H1 (cell line): Measurements from ENCODE around the gene CTRL. TPM values are rescaled to one million over a fixed set of nuclear protein-coding genes. Genes with fewer than 3 reads are reported as not detected.

Experiments
- CTCF ChIA-PET: fragments of 300-600 bp; sonication (Branson Sonifier 250); formaldehyde crosslinking; loops from one replicate; lab custom pipeline; 2021; ENCODE audit not compliant: partially characterized antibody; lab: Charles Lee
- POLR2A ChIA-PET: fragments of 300-600 bp; sonication (Branson Sonifier 250); formaldehyde crosslinking; loops from one replicate; lab custom pipeline; 2021; ENCODE audit warnings: inconsistent platforms; ENCODE audit not compliant: partially characterized antibody; lab: Charles Lee
- DNase-seq, 2 experiments: peaks; one replicate each; pipeline versions ENCODE4 v3.0.0 to v3.0.0-alpha.2; 2010 to 2022; ENCODE audit warnings: low spot score in 2 of 2, low read depth in 1 of 2, mixed read lengths in 1 of 2
- FAIRE-seq: peaks from 2 replicates; lab custom pipeline; 2011; peaks lifted over from hg19 to GRCh38; lab: Jason Lieb, UNC
- H2AFZ ChIP-seq: 2 replicates; pipeline ENCODE4 v1.8.1; 2012; ENCODE audit warnings: low read length, inconsistent platforms
- H2AK5ac ChIP-seq: 2 replicates; pipeline ENCODE4 v1.6.1; 2013; ENCODE audit warnings: low read depth, low read length
- H2BK120ac ChIP-seq: replicated peaks from 2 replicates; pipeline ENCODE3; 2013; ENCODE audit warnings: low read depth, low read length, inconsistent platforms
- H2BK12ac ChIP-seq: 2 replicates; pipeline ENCODE4 v1.6.1; 2013; ENCODE audit warnings: low read depth, low read length
- H2BK15ac ChIP-seq: 2 replicates; pipeline ENCODE4 v1.6.1; 2013; ENCODE audit warnings: low read length
- H2BK20ac ChIP-seq: 2 replicates; pipeline ENCODE4 v1.6.1; 2013; ENCODE audit warnings: low read length
- H2BK5ac ChIP-seq: 2 replicates; pipeline ENCODE4 v1.6.1; 2013; ENCODE audit warnings: low read depth, low read length
- H3K14ac ChIP-seq: 2 replicates; pipeline ENCODE4 v1.6.1; 2013; ENCODE audit warnings: inconsistent platforms; ENCODE audit not compliant: insufficient read length
- H3K18ac ChIP-seq: 2 replicates; pipeline ENCODE4 v1.6.1; 2013; ENCODE audit warnings: low read length; ENCODE audit errors: extremely low read depth
- H3K23ac ChIP-seq: 2 replicates; pipeline ENCODE4 v1.6.1; 2013; ENCODE audit warnings: inconsistent platforms; ENCODE audit not compliant: insufficient read length
- H3K23me2 ChIP-seq: 2 replicates; pipeline ENCODE4 v1.6.1; 2013; ENCODE audit warnings: low read depth, low read length
- H3K27ac ChIP-seq: 2 replicates; pipeline ENCODE4 v1.6.1; 2011; ENCODE audit warnings: low read depth, low read length, inconsistent platforms
- H3K27me3 ChIP-seq, 4 experiments: replicated peaks in 1 of 4; 1 replicate in 1 of 4; 2 replicates in 3 of 4; pipeline versions ENCODE4 v1.6.1 to v1.8.1; 2011 to 2013; ENCODE audit warnings: low read length in 3 of 4, mild to moderate bottlenecking in 3 of 4, inconsistent platforms in 2 of 4, mixed read lengths in 2 of 4, moderate library complexity in 1 of 4; ENCODE audit not compliant: control insufficient read depth in 3 of 4, insufficient read depth in 3 of 4; ENCODE audit errors: extremely low read depth in 1 of 4
- H3K36me3 ChIP-seq, 4 experiments: 2 replicates each; pipeline versions ENCODE4 v1.6.1 to v1.8.1; 2011 to 2013; ENCODE audit warnings: mild to moderate bottlenecking in 4 of 4, low read length in 3 of 4, moderate library complexity in 2 of 4, control low read depth in 1 of 4, inconsistent platforms in 1 of 4; ENCODE audit not compliant: insufficient read depth in 4 of 4, control insufficient read depth in 2 of 4
- H3K4ac ChIP-seq: replicated peaks from 2 replicates; pipeline ENCODE3; 2013; ENCODE audit warnings: low read length, low read depth, mixed read lengths, inconsistent platforms; ENCODE audit not compliant: insufficient read length
- H3K4me1 ChIP-seq, 4 experiments: replicated peaks in 1 of 4; 1 replicate in 1 of 4; 2 replicates in 3 of 4; pipeline versions ENCODE4 v1.6.1 to v1.8.1; 2011 to 2013; ENCODE audit warnings: low read length in 3 of 4, inconsistent platforms in 2 of 4, mixed read lengths in 1 of 4; ENCODE audit not compliant: insufficient read depth in 4 of 4, control insufficient read depth in 3 of 4
- H3K4me2 ChIP-seq, 2 experiments: 2 replicates each; pipeline versions ENCODE4 v1.6.1 to v1.8.1; 2011 to 2013; ENCODE audit warnings: low read depth in 2 of 2, low read length in 2 of 2, control low read depth in 1 of 2, inconsistent platforms in 1 of 2, mild to moderate bottlenecking in 1 of 2; ENCODE audit not compliant: insufficient read depth in 1 of 2
- H3K4me3 ChIP-seq, 4 experiments: fragments of 200-600, 300-600 bp in 1 of 4; sonication (generic), shearing (Covaris generic), sonication (Bioruptor Twin) in 1 of 4; 2 replicates each; pipeline versions ENCODE4 v1.5.1 to v1.8.1; 2011 to 2016; ENCODE audit warnings: low read length in 4 of 4, low read depth in 3 of 4, control low read depth in 2 of 4, inconsistent platforms in 2 of 4, mild to moderate bottlenecking in 2 of 4, mixed read lengths in 1 of 4, moderate library complexity in 1 of 4; ENCODE audit not compliant: insufficient read depth in 2 of 4; ENCODE audit errors: extremely low read depth in 1 of 4
- H3K56ac ChIP-seq: replicated peaks from 2 replicates; pipeline ENCODE3; 2013; ENCODE audit warnings: low read depth, mild to moderate bottlenecking, mixed read lengths, low read length, inconsistent platforms; ENCODE audit not compliant: insufficient read length
- H3K79me1 ChIP-seq: 2 replicates; pipeline ENCODE4 v1.6.1; 2013; ENCODE audit warnings: low read depth, low read length, control low read depth
- H3K79me2 ChIP-seq, 2 experiments: 2 replicates each; pipeline versions ENCODE4 v1.6.1 to v1.8.1; 2012 to 2013; ENCODE audit warnings: low read length in 2 of 2, mild to moderate bottlenecking in 2 of 2, inconsistent platforms in 1 of 2; ENCODE audit not compliant: insufficient read depth in 2 of 2, control insufficient read depth in 1 of 2
- H3K9ac ChIP-seq, 4 experiments: replicated peaks in 1 of 4; 1 replicate in 1 of 4; 2 replicates in 3 of 4; pipeline versions ENCODE4 v1.6.1 to v1.8.1; 2011 to 2013; ENCODE audit warnings: low read depth in 3 of 4, low read length in 3 of 4, control low read depth in 2 of 4, mild to moderate bottlenecking in 2 of 4, moderate library complexity in 2 of 4, inconsistent platforms in 1 of 4; ENCODE audit errors: extremely low read depth in 1 of 4
- H3K9me3 ChIP-seq, 2 experiments: 2 replicates each; pipeline versions ENCODE4 v1.6.1 to v1.8.1; 2012 to 2013; ENCODE audit warnings: mild to moderate bottlenecking in 2 of 2, moderate library complexity in 2 of 2, control low read depth in 1 of 2, inconsistent platforms in 1 of 2, low read depth in 1 of 2, low read length in 1 of 2, mixed read lengths in 1 of 2; ENCODE audit not compliant: insufficient read depth in 2 of 2
- H4K20me1 ChIP-seq, 2 experiments: replicated peaks in 1 of 2; 2 replicates each; pipeline versions ENCODE3 to v1.8.1; 2011 to 2013; ENCODE audit warnings: inconsistent platforms in 2 of 2, low read length in 2 of 2, mild to moderate bottlenecking in 1 of 2; ENCODE audit not compliant: insufficient read depth in 2 of 2, control insufficient read depth in 1 of 2
- H4K5ac ChIP-seq: 2 replicates; pipeline ENCODE4 v1.6.1; 2013; ENCODE audit warnings: low read length, low read depth, mixed read lengths, inconsistent platforms; ENCODE audit not compliant: insufficient read length
- H4K8ac ChIP-seq: 2 replicates; pipeline ENCODE4 v1.8.0; 2013; ENCODE audit warnings: mild to moderate bottlenecking, moderate library complexity, low read length, inconsistent platforms; ENCODE audit not compliant: insufficient read depth; ENCODE audit errors: extremely low read depth
- H4K91ac ChIP-seq: replicated peaks from 2 replicates; pipeline ENCODE3; 2013; ENCODE audit warnings: low read length, mixed read lengths, inconsistent platforms; ENCODE audit not compliant: insufficient read length
- POLR2AphosphoS5 ChIP-seq: IDR thresholded peaks from 2 replicates; pipeline ENCODE4 v1.6.1; 2011; ENCODE audit warnings: low read depth, low read length
- WGBS, 2 experiments: shearing (Covaris generic) in 1 of 2; methylation state at CpG; one replicate each; pipeline versions ENCODE4 v1.1.6 to v1.1.7; 2013 to 2015; ENCODE audit warnings: low lambda C conversion rate in 2 of 2, mixed read lengths in 2 of 2, inconsistent platforms in 1 of 2, low coverage in 1 of 2, missing lambda C conversion rate in 1 of 2; ENCODE audit not compliant: insufficient replicate concordance in 2 of 2, insufficient coverage in 1 of 2, insufficient read length in 1 of 2; ENCODE audit errors: extremely low coverage in 1 of 2, missing lambda C conversion rate in 1 of 2; 5-methylcytosine and 5-hydroxymethylcytosine counted together
- polyA plus RNA-seq, 7 experiments: library from polyadenylated mRNA; depleted of rRNA in 3 of 7; stranded (reverse) in 5 of 7; unstranded in 2 of 7; fragments of >200 nt in 5 of 7; fragments of 200-250 nt in 2 of 7; gene quantifications; 1 replicate in 5 of 7; 2 replicates in 1 of 7; 4 replicates in 1 of 7; pipeline versions ENCODE4 v1.2.1 to v1.2.3, GENCODE V29; 2011 to 2013; ENCODE audit warnings: missing spikeins in 2 of 7, mixed read lengths in 2 of 7
- total RNA-seq: library from RNA; stranded (reverse); fragmentation: NEBNext Ultra II Directional; extraction: Animal tissue kit (Norgen Biotek cat#: 25700); gene quantifications from 2 replicates; pipeline ENCODE4 v1.2.1, GENCODE V29; 2021
- TF ChIP-seq, protein P1 (sequence below): IDR thresholded peaks from 2 replicates; pipeline ENCODE4 v1.6.1; 2012; ENCODE audit warnings: inconsistent platforms

Gene CTRL
- total and polyA plus RNA-seq, 2 of the 8 experiments (the other 6 are each of a cell fraction or from before 2014, with no cell fraction given): 1.7 to 4.2 TPM

DNA sequence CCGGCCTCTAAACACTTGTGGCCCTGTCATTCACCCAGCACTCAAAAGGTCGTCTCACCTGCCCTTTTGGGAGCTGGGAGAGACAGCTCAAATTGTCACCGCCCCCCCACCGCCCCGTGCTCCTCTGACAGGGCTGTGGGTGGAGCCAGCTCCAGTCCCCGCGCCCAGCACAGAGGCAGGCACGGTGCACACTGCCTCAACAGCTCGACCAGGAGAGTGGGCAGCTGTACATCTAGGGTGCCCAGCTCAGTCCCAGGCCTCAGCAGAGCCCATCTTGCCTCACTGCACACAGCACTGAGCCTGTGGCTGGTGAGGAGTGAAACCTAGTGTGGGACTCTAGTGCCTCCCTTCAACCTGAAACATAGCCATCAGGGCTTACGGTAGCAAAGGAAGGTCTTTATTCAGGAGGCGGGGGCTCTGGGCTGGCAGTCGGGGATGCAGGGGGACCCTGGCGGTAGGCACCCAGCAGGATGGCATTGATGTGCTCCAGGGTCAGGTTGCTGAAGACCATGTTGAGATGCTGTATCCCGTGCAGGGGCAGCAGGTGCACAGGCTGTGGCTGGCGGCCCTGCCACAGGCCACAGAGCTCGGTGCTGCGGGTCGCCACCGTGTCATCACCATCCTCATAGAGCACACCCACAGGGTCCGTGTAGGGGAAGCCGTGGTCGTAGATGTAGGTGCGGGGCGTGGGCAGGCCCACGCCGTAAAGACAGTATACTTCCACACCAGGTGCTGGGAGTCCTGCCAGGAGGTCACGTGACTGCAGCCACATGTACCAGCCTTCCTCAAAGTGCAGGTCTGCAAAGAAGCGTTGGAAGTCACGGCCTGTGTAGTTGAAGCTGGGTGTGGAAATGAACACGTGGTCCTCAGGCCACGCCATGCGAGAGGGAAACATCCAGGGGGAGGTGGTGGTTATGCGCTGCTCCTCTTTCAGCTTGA lies 8.1 kb upstream of the CTRL start:
- Histone ChIP-seq H4K20me1 (peaks cover 6 to 24% of the 10 kb centered on the region in 2 experiments), H3K23ac (no peak overlapping the region), H3K4me2 (no peak overlapping the region), H3K36me3 (peaks cover 0 to 3% (median 1%) of the 10 kb centered on the region in 4 experiments; a peak in 3 of 8 replicates), H3K56ac (no peak overlapping the region), H3K4ac (no peak overlapping the region), H4K8ac (no peak overlapping the region), H3K23me2 (peaks cover 18% of the 10 kb centered on the region), H3K79me1 (peaks cover 4% of the 10 kb centered on the region; the same call in 1 of the 2 replicates), H3K4me1 (peaks cover 0 to 9% (median 4%) of the 10 kb centered on the region in 4 experiments; a peak in 5 of 7 replicates), H2AFZ (no peak overlapping the region), H2BK5ac (no peak overlapping the region; the same call in 1 of the 2 replicates), H3K27me3 (no peaks in the 10 kb centered on the region), H3K27ac (no peak overlapping the region), H4K91ac (no peak overlapping the region), H2BK12ac (no peak overlapping the region), H2BK20ac (no peak overlapping the region), H2BK15ac (no peak overlapping the region), H3K79me2 (0 out of 4 replicates have a peak, but pooled peaks cover 0 to 3% of the 10 kb centered on the region in 2 experiments), H3K14ac (no peak overlapping the region), H3K9ac (no peak overlapping the region), H2BK120ac (no peak overlapping the region), H3K9me3 (no peaks in the 10 kb centered on the region), H3K4me3 (no peak overlapping the region), H4K5ac (no peak overlapping the region), H3K18ac (no peak overlapping the region), H2AK5ac (no peak overlapping the region)
- 90% methylated on average over 31 of the region's 33 CpGs; no CpG with 5 or more reads in 1 of the 2 experiments for WGBS, 2 experiments
- ChIA-PET POLR2A (interaction anchor here (0.6 to 6.8 kb wide), 9 partner anchors 10 to 267 kb away, joined by 3 to 31 read pairs (median 4); partner anchors contain the start of genes CTRL, DDX28 and DUS2), CTCF (interaction anchor here (1.0 to 27.1 kb wide), 10 partner anchors 8 to 276 kb away, joined by 3 to 623 read pairs (median 6); partner anchors contain the start of genes EDC4, NRN1L, PSKH1 and SLC12A4)
- peak; percentile 16; the same call in 1 of the 2 replicates for TF ChIP-seq POLR2AphosphoS5
- TF ChIP-seq, protein P1, sequence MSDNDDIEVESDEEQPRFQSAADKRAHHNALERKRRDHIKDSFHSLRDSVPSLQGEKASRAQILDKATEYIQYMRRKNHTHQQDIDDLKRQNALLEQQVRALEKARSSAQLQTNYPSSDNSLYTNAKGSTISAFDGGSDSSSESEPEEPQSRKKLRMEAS: no peak
- DNase-seq (no peak), FAIRE-seq (no peak)
